GM18508 (cell line): ENCODE measurements around the gene RAD51B.

Source experiments
- ATAC-seq: cut with Tn5 transposase; IDR thresholded peaks from one replicate; pipeline ENCODE4 v1.9.1; 2021; ENCODE audit warnings: moderate number of reproducible peaks; ENCODE audit not compliant: insufficient read depth, unreplicated experiment

The RAD51B gene

DNA sequence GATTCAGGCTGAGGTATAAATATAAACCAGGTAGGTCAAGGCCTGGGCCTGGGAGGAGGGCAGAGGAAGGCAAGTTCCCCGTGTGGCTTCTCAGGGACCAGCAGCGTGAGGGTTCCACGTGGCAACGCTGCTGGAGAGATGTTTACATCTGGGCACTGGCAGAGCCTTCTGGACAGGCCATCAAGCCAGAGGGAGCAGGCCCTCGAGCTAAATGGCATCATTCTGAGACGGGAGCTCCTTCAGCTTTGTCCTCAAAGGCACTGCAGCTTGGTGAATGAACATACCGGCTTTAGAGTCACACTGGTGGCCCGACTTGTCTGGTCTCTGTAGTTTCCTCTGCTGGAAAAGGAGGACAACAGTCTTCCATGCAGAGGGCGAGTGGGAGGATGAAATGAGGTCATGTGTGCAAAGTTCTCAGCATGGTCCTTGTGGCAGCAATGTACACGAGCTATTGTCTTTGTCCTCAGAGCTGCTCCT, 742.0 kb downstream of the RAD51B start:
- no peak for ATAC-seq

GRCh38 chr14:68562911-68563250, 743.3 kb downstream of the RAD51B start:
- ATAC-seq: no peak

DNA sequence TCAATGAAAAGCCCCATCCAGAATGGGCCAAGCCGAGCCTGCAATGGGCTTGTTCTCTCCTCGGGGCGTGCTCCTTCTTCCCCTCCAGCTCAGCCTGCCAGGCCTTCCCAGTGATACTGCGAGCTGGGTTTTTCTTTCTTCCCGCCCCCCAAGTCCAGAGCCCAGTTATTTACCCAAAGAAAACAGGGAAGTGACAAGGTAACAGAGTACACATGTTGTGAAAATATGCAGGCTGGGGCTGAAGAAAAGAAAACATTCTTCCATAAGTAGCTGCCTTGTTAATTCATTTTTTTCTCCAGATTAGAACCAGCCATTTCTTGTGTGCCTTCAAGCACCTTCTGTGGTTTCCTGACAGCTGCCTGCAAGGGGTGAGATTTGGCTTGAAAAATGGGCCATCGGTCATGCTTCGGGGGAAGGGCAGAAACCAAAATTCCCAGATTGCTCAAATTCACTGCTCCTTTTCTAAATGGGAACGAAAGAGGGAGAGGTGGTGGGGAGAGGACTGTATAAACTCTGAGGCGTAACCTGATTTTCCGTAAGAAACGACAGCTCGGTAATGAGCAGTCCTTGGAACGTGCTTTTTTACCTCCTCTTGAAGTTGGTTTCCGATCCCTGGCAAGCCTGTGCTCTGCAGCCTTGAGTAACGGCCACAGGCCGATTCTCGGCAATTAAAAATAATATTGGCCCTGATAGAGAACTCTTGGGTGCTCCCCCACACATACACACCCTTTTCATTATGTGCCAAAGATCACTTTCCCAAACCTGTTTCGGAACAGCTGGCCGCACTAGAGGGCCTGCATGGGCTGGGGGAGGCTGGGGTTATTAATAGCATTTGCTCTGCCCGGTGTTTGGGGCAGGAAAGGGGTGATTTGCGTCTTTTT, 743.9 kb downstream of the RAD51B start:
- no peak for ATAC-seq

GRCh38 chr14:68564191-68564825, 744.7 kb downstream of the RAD51B start:
- no peak for ATAC-seq

DNA sequence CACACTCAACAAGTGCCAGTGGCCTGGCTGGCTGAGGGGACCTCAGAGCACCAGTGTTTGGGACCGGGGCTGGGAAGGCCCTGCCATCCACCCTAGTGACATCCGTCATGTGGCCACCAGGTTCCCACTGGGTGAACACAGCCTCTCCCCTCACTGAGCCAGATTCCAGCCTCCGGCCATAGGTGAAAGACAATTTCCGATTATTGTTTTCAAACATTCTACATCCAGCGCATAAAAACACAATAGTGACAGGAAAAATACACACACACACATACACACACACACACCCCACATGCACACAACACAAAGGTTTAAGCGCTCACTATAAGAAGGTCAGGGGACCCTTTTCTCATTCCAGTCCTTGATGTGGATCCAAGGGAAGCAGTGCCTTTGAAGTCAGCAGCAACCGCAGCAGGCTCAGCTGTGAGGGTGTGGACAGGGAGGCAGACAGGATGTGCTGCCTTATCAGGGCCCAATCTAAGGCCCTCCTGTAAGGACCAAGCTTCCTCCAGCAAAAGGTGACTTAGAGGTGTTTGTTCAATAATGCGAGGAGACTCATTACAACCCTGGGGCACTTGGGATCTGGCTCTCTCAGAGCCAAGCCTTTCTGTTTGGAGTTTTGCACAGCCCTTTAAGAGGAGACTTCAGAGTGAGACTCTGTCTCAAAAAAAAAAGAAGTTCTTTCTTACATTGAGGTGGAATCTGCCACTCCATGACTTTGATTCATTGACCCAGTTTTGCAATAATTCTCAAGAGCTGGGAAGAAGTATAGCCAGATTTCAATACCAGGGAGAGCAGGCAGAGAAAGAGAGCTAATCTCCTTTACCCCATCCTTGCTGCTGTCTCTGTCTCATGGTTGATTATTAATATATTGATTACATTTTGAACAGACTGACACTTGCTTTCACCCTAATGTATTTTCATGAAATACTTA, 745.5 kb downstream of the RAD51B start:
- no peak for ATAC-seq

- no peak for ATAC-seq
Observed at GRCh38 chr14:68566075-68566474, 746.5 kb downstream of the RAD51B start.

GRCh38 chr14:68568907-68569897, 749.6 kb downstream of the RAD51B start:
- no peak for ATAC-seq

GRCh38 chr14:68569970-68570409, 750.4 kb downstream of the RAD51B start:
- no peak for ATAC-seq

- ATAC-seq: no peak
Observed at GRCh38 chr14:68571114-68571591, 751.6 kb downstream of the RAD51B start.

GRCh38 chr14:68571928-68572525, 752.4 kb downstream of the RAD51B start:
- ATAC-seq: no peak

GRCh38 chr14:68573126-68573525, 753.5 kb downstream of the RAD51B start:
- ATAC-seq: no peak

DNA sequence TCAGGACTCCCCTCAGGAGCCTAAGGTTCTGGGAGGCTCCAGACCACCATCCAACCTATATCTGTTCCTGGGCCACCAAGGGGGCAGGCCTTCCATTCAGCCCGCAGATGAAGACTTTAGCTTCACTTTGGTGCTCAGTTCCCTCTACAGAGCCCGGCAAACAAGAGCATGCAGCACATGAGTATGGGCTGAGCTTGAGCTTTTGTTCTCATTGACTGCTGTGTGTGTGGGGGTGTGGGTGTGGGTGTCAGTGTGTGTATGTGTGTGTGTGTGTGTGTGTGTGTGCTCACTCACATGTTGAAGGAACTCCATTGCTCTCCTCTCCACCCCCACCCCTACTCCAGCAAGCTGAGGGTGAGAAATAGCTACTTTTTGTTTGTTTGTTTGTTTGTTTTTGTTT, 754.1 kb downstream of the RAD51B start:
- no peak for ATAC-seq

- no peak for ATAC-seq
Observed at GRCh38 chr14:68574461-68574860, 754.9 kb downstream of the RAD51B start.

- no peak for ATAC-seq
Observed at GRCh38 chr14:68574906-68575305, 755.3 kb downstream of the RAD51B start.

- ATAC-seq: no peak
Observed at GRCh38 chr14:68575426-68575825, 755.8 kb downstream of the RAD51B start.

DNA sequence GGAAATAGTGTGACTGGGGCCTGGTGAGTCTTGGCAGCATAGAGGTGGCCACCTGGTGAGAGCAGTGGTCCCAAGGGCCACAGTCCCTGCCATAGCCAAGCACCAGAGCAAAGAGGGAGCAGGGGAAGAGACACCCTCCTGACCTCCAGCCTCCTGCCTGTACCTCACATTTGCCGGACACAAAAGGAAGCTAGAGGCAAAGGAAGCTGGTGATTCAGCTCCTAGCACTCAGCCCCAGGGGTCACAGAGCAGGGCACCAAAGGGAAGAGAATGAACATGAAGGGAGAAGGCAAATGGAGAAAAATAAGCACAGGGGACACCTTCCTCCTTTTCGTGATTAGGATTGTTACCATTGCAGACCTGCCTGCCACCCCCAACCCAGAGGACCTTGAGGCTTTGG, 756.5 kb downstream of the RAD51B start:
- no peak for ATAC-seq

DNA sequence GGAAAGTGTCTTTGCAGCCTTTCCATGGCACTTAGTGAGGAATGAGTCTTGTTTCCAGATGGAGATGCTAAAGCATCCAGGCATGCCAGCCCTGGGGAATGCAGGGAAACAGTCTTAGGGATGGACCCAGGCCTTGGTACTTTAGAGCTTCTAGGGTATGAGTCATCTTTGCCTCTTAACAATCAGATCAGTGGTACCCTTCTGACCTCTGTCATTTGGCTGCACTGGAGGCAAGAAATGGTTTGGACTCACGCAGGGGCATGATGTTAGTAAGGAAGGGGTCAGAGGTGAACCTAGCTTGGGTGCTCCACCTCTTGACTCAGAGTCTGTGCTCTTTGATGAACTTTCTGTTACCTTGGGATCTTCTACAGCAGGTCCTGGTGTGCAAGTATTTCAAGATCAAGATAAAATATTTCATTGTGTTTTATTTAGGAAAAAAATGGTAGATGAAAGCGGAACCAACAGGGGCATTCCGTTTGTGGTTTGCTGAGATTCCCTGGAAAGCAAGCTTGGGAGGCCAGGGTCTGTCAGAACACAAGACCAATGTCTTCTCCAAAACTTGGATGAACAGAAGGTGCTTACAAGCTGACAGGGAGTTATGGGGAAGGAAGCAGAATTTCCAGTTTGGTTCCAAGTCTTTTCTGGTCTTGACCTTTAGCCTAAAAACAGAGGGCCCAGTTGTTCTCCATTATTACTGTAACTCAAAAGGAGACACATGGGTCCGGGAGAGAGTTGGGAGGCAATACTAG, 757.1 kb downstream of the RAD51B start:
- no peak for ATAC-seq
